Mucosa of stomach (tissue), 1 donor: ENCODE data around the gene TLN1.

Experiments used
- H3K27me3 ChIP-seq: one replicate; pipeline ENCODE4 v1.7.0; 2013; ENCODE audit warnings: mild to moderate bottlenecking, low read length; ENCODE audit not compliant: control insufficient read depth, insufficient read depth
- H3K36me3 ChIP-seq: one replicate; pipeline ENCODE4 v1.7.0; 2013; ENCODE audit warnings: low read length; ENCODE audit not compliant: control insufficient read depth, insufficient read depth
- H3K4me1 ChIP-seq: one replicate; pipeline ENCODE4 v1.7.0; 2013; ENCODE audit warnings: mild to moderate bottlenecking, low read length; ENCODE audit not compliant: control insufficient read depth, insufficient read depth
- H3K4me3 ChIP-seq: one replicate; pipeline ENCODE4 v1.7.0; 2013; ENCODE audit warnings: low read length
- H3K9ac ChIP-seq: one replicate; pipeline ENCODE4 v1.7.0; 2013; ENCODE audit warnings: mild to moderate bottlenecking, low read length, moderate library complexity
- H3K9me3 ChIP-seq: one replicate; pipeline ENCODE4 v1.7.0; 2013; ENCODE audit warnings: mild to moderate bottlenecking, low read length, moderate library complexity; ENCODE audit not compliant: control insufficient read depth
- donor health status: Pancreatic carcinoma.

The TLN1 gene

GRCh38 chr9:35697486-35697885 is 34.5 kb downstream of the TLN1 start:
- Histone ChIP-seq H3K4me3 (no peak overlapping the region), H3K9me3 (no peaks in the 10 kb centered on the region), H3K27me3 (no peaks in the 10 kb centered on the region), H3K9ac (peak overlapping the region; percentile 34), H3K4me1 (peaks cover 23% of the 10 kb centered on the region), H3K36me3 (peaks cover 45% of the 10 kb centered on the region)

- peaks cover 40% of the 10 kb centered on the region for H3K36me3 ChIP-seq
- H3K4me3 ChIP-seq: no peak overlapping the region
- H3K4me1 ChIP-seq: peaks cover 24% of the 10 kb centered on the region
- peak overlapping the region; percentile 34 for H3K9ac ChIP-seq
- no peaks in the 10 kb centered on the region for H3K9me3 ChIP-seq
- H3K27me3 ChIP-seq: no peaks in the 10 kb centered on the region
These were observed 35.3 kb downstream of the TLN1 start for GRCh38 chr9:35696520-35697215.

- Histone ChIP-seq H3K9me3 (no peaks in the 10 kb centered on the region), H3K4me3 (no peak overlapping the region), H3K36me3 (peaks cover 38% of the 10 kb centered on the region), H3K9ac (peak overlapping the region; percentile 34), H3K27me3 (no peaks in the 10 kb centered on the region), H3K4me1 (peaks cover 30% of the 10 kb centered on the region)
These were observed 36.0 kb downstream of the TLN1 start for GRCh38 chr9:35695943-35696401.

- H3K9ac ChIP-seq: no peak overlapping the region
- peaks cover 40% of the 10 kb centered on the region for H3K4me1 ChIP-seq
- H3K36me3 ChIP-seq: peaks cover 1% of the 10 kb centered on the region
- no peaks in the 10 kb centered on the region for H3K27me3 ChIP-seq
- H3K9me3 ChIP-seq: no peaks in the 10 kb centered on the region
- no peak overlapping the region for H3K4me3 ChIP-seq
These were observed 40.2 kb downstream of the TLN1 start for GRCh38 chr9:35691757-35692301.

- peak overlapping the region; percentile 46 for H3K4me3 ChIP-seq
- no peaks in the 10 kb centered on the region for H3K27me3 ChIP-seq
- H3K4me1 ChIP-seq: peaks cover 34% of the 10 kb centered on the region
- H3K36me3 ChIP-seq: no peaks in the 10 kb centered on the region
- no peaks in the 10 kb centered on the region for H3K9me3 ChIP-seq
- peak overlapping the region; percentile 87 for H3K9ac ChIP-seq
These were observed 40.7 kb downstream of the TLN1 start for GRCh38 chr9:35691334-35691650.

- Histone ChIP-seq H3K27me3 (no peaks in the 10 kb centered on the region), H3K36me3 (no peaks in the 10 kb centered on the region), H3K4me3 (peak overlapping the region; percentile 46), H3K4me1 (peaks cover 29% of the 10 kb centered on the region), H3K9ac (peak overlapping the region; percentile 87), H3K9me3 (no peaks in the 10 kb centered on the region)
These were observed 41.2 kb downstream of the TLN1 start for GRCh38 chr9:35690614-35691333.

GRCh38 chr9:35690294-35690613 is 41.7 kb downstream of the TLN1 start:
- no peaks in the 10 kb centered on the region for H3K27me3 ChIP-seq
- H3K9me3 ChIP-seq: no peaks in the 10 kb centered on the region
- H3K4me1 ChIP-seq: peaks cover 25% of the 10 kb centered on the region
- no peak overlapping the region for H3K4me3 ChIP-seq
- no peaks in the 10 kb centered on the region for H3K36me3 ChIP-seq
- H3K9ac ChIP-seq: peak overlapping the region; percentile 87

GRCh38 chr9:35689542-35690293 is 42.3 kb downstream of the TLN1 start, which contains the start of gene TPM2:
TPM2 (minus strand) TSS chr9:35689925; CDS start chr9:35689817, 108 bp downstream.
- no peaks in the 10 kb centered on the region for H3K9me3 ChIP-seq
- H3K4me1 ChIP-seq: peaks cover 21% of the 10 kb centered on the region
- H3K27me3 ChIP-seq: no peaks in the 10 kb centered on the region
- no peaks in the 10 kb centered on the region for H3K36me3 ChIP-seq
- peak within 1 kb of the TSS; percentile 46 for H3K4me3 ChIP-seq
- peak within 1 kb of the TSS; percentile 87 for H3K9ac ChIP-seq

- Histone ChIP-seq H3K9me3 (no peaks in the 10 kb centered on the region), H3K4me1 (peaks cover 21% of the 10 kb centered on the region), H3K4me3 (no peak overlapping the region), H3K9ac (peak overlapping the region; percentile 87), H3K27me3 (no peaks in the 10 kb centered on the region), H3K36me3 (no peaks in the 10 kb centered on the region)
These were observed 43.1 kb downstream of the TLN1 start for GRCh38 chr9:35688558-35689541.

- Histone ChIP-seq H3K4me1 (peaks cover 21% of the 10 kb centered on the region), H3K4me3 (no peak overlapping the region), H3K9me3 (no peaks in the 10 kb centered on the region), H3K36me3 (no peaks in the 10 kb centered on the region), H3K9ac (no peak overlapping the region), H3K27me3 (no peaks in the 10 kb centered on the region)
These were observed 43.9 kb downstream of the TLN1 start for GRCh38 chr9:35687972-35688557.

GRCh38 chr9:35687306-35687705 is 44.7 kb downstream of the TLN1 start:
- Histone ChIP-seq H3K27me3 (no peaks in the 10 kb centered on the region), H3K9ac (no peak overlapping the region), H3K4me1 (peaks cover 21% of the 10 kb centered on the region), H3K9me3 (no peaks in the 10 kb centered on the region), H3K4me3 (no peak overlapping the region), H3K36me3 (no peaks in the 10 kb centered on the region)
